ENCODE data around the gene PID1.

DNA sequence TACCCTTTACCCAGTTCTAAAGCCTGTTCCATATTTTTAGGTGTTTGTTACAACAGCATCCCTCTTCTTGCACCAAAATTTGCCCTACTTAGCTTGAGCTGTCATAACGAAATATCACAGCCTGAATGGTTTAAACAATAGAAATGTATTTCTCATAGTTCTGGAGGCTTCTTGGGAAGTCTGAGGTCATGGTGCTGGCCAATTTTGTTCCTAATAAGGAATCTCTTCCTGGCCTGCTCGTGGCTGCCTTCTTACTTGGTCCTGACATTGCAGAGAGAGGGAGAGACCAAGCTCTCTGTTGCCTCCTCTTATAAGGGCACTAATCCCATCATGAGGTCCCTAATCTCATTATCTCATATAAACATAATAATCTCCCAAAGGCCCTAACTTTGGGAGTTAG, 267.8 kb downstream of the PID1 start:
- TF ChIP-seq, protein P1, sequence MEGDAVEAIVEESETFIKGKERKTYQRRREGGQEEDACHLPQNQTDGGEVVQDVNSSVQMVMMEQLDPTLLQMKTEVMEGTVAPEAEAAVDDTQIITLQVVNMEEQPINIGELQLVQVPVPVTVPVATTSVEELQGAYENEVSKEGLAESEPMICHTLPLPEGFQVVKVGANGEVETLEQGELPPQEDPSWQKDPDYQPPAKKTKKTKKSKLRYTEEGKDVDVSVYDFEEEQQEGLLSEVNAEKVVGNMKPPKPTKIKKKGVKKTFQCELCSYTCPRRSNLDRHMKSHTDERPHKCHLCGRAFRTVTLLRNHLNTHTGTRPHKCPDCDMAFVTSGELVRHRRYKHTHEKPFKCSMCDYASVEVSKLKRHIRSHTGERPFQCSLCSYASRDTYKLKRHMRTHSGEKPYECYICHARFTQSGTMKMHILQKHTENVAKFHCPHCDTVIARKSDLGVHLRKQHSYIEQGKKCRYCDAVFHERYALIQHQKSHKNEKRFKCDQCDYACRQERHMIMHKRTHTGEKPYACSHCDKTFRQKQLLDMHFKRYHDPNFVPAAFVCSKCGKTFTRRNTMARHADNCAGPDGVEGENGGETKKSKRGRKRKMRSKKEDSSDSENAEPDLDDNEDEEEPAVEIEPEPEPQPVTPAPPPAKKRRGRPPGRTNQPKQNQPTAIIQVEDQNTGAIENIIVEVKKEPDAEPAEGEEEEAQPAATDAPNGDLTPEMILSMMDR (IDR thresholded peaks at IDR 0.05; ENCODE audit: low read depth, low read length) = no peak
- TF ChIP-seq POLR2A (IDR thresholded peaks at IDR 0.05; ENCODE audit: extremely low read depth, insufficient read length) = no peak
- TF ChIP-seq, protein P2, sequence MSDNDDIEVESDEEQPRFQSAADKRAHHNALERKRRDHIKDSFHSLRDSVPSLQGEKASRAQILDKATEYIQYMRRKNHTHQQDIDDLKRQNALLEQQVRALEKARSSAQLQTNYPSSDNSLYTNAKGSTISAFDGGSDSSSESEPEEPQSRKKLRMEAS (IDR thresholded peaks at IDR 0.05; ENCODE audit: low read depth, low read length) = no peak

Measured in NB4 (cell line).